NCI-H82 (cell line): Measurements from ENCODE around the gene KANK4.

Experiments
- DNase-seq: peaks from one replicate; lab custom pipeline; 2025; lab: John Stamatoyannopoulos, UW

Gene KANK4

GRCh38 chr1:62318756-62319544 lies at the start of gene KANK4:
TSS of gene KANK4 (minus strand) at chr1:62319434. CDS start at chr1:62281564, 37,870 bp downstream.
- DNase-seq, result peak; percentile 30

GRCh38 chr1:62368989-62369388 lies 49.8 kb upstream of the KANK4 start:
- DNase-seq, result peak; percentile 77

DNA sequence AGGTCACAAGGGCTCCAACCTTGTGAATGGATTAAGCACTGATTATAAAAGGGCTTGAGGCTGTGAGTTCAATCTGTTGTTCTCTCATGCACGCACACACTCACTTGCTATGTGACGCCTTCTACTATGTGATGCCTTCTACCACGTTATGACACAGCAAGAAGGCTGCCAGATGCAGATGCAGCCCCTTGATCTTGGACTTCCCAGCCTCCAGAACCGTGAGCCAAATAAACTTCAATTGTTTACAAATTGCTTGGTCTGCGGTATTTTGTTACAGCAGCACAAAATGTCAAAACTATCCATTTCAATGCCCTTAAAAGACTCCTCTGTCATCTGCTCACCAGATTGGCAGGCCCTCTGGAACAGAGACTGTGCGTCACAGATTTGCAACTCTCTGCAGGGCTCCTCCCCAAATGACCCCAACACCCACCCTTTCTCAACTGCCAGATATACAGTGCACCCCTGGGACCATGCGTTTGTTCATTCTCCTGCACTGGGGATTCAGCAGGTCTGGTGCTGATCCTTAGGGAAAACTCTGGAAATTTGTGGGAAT lies 47.8 kb upstream of the KANK4 start:
- peak; percentile 56 for DNase-seq

DNA sequence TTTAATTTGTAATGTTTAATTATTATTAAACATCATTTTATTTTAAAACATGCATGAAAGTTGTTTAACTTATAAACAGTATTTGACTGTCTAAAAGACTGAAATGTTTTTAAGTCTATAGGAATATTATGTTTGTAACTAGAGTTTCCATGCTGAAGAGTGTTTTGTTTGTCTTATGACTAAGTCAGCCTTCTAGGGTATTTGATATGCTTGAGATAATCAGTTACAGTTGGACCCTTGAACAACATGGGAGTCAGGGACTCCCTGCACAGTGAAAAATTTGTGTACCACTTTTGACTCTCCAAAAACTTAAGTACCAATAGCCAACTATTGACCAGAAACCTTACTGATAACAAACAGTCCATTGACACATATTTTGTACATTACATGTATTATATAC lies 45.5 kb upstream of the KANK4 start:
- no peak for DNase-seq

GRCh38 chr1:62362926-62363325 lies 43.7 kb upstream of the KANK4 start:
- DNase-seq, result no peak

GRCh38 chr1:62362061-62362917 lies 43.1 kb upstream of the KANK4 start:
- DNase-seq, result peak; percentile 43

GRCh38 chr1:62361431-62361830 lies 42.2 kb upstream of the KANK4 start:
- no peak for DNase-seq

- DNase-seq, result no peak
Observed at GRCh38 chr1:62358665-62359373, 39.6 kb upstream of the KANK4 start.

- DNase-seq, result no peak
Observed at GRCh38 chr1:62357916-62358315, 38.7 kb upstream of the KANK4 start.

- DNase-seq, result no peak
Observed at GRCh38 chr1:62356257-62356835, 37.1 kb upstream of the KANK4 start.

- no peak for DNase-seq
Observed at GRCh38 chr1:62355095-62355494, 35.9 kb upstream of the KANK4 start.

- DNase-seq, result no peak
Observed at GRCh38 chr1:62353853-62354252, 34.6 kb upstream of the KANK4 start.

DNA sequence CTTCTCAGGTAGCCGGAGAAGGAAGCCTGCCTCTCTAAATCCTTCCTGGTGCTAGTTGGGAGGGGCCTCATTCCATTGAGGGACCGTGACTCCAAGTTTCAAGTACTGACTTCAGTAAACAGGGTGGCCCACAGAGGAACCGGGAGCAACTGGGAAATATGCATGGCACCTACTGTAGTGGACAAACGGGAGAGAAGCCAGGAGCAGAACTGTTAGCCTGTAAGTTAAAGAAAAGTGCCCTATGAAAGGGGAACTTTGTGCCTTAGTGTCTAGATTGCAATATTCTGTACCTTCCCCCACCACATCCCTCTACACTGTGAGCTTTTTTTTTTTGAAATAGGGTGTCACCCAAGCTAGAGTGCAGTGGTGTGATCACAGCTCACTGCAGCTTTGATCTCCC lies 33.2 kb upstream of the KANK4 start:
- no peak for DNase-seq

- DNase-seq, result peak; percentile 84
Observed at GRCh38 chr1:62349470-62350233, 30.4 kb upstream of the KANK4 start.

- DNase-seq, result no peak
Observed at GRCh38 chr1:62346886-62347285, 27.7 kb upstream of the KANK4 start.

GRCh38 chr1:62343911-62344310 lies 24.7 kb upstream of the KANK4 start:
- no peak for DNase-seq

GRCh38 chr1:62342270-62342669 lies 23.0 kb upstream of the KANK4 start:
- no peak for DNase-seq

DNA sequence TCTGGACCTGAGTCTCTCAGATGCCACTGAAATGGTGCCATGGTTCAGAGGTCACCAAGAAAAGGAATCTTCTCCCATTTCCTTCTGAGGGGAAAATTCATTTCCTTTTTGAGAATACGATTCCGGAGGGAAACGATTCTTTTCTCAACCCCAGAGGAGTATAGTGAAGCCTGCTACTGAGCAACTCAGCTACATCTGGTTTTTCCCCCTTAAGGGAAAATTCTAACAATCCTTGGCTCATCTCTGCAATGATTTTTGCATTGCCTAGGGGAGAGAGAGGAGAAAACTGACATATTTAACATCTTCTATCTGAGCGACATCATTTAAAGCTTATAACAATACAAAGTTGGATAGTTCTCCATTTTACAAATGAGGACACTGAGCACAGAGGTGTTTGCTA lies 22.4 kb upstream of the KANK4 start:
- no peak for DNase-seq

DNA sequence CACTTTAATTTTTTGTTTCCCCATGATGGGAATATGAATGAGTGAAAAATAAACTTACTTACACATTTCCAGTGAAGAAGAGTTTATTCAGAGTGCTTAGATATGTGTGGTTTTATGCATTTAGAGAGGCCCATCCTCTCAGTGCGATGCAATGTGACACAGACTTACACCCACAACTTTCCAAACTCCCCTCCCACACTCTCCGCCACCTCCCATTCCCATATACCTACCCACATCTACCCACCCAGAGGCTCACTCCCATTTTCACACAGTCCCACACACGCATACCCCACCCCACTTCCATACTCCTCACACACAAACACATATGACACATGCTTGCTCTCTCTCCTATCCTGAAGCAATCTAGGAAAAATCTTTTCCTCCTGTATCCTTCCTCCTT lies 21.9 kb upstream of the KANK4 start:
- DNase-seq, result no peak

DNA sequence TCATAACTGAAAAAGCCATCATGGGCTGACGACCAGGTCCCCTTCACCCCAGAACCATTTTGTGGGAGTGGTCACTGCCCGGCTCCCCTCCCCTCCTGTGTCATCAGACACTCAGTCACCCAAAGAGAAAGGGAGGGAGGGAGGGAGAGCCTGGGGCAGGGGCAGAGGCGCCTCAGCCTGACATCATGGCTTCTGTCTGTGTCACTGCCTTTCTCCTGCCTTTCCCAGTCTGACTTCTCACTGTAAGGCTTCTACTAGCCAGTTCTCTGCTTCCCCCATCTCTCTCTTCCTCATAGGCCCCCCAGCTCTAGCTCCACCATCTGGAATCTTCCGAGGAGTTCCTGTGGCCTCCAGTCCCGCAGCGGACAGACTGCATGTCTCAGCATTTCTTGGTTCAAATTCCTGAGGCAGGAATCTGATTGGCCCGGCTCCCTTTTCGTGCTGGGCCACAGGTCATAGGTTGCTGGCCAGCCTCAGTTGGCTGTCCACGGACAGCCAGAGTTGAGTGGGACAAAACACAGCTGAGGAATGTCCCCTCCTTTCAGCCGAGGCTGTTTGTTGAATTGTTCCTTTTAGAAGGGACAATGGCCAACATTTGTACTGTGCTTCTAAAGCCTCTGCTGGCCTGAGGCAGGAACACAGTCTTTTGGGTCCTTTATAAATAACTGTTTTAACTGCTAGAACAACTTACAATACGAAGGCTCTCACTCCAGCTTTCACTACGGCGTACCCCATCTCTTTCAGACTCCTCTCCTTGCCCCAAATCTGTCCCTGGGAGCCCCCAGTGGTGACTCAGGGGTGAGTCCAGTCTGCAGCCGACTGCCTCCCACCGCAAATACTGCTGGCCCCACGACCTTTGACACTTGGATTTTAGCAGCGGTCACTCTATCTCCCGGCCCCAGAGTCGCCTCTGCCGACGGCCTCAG lies 18.7 kb upstream of the KANK4 start:
- DNase-seq, result no peak
